ENCODE results near the gene NCAM1. TPM values are rescaled to one million over a fixed set of nuclear protein-coding genes. Genes with fewer than 3 reads are reported as not detected.

The NCAM1 gene
- total RNA-seq, 3 donors from 2014 or later: 3.6 to 17.9 (median 6.1) TPM

DNA sequence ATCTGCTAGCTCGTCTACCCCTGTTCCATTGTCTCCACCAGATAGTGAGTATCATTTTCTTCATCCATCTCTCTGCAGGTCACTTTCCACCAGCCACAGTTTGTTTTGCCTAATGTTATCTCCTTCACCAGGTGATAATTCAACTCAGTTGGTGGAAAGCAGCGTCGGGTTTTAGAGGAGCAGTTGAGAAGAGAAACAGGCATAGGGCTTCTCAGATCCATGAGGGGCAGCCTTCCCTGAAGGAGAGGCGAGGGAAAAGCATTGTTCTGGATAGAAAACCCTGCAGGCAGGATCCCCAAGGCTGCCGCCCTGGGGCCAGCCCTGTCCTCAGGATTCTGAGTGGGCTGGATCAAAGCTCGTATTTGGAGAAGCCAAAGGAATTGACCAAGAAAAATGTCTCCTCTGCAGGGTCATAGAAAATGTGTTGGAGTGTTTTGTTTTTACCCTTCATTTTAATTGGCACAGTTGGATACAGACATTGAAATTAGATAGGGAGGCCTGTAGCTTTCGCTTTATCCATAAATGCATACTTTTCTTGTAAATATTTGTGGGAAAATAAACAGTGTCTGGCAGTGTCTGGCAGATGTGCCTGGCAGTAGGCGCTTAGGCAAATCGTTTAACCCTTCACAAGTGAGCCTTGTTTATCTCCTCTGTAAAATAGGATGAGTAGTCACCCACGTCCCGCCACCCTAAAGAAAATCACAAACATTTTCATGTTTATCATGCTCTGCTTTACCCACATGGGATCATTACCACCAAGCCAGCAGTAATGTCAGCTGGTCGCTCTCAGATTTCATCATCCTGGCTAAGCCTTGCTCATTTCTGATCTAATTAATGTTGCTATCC lies 279.8 kb downstream of the NCAM1 start:
- Histone ChIP-seq H3K9me3 (no peaks in the 10 kb centered on the region), H3K4me3 (no peak overlapping the region), H3K27ac (no peak overlapping the region), H3K4me1 (no peaks in the 10 kb centered on the region), H3K36me3 (no peaks in the 10 kb centered on the region), H3K27me3 (no peaks in the 10 kb centered on the region)
- intact Hi-C loops (cut with DNase I; ENCODE audit: low total_unique reads): no loop called here
- no peak for DNase-seq (ENCODE audit: low spot score in 2 of 2)
- no peak for TF ChIP-seq POLR2A (IDR thresholded peaks at IDR 0.05)

DNA sequence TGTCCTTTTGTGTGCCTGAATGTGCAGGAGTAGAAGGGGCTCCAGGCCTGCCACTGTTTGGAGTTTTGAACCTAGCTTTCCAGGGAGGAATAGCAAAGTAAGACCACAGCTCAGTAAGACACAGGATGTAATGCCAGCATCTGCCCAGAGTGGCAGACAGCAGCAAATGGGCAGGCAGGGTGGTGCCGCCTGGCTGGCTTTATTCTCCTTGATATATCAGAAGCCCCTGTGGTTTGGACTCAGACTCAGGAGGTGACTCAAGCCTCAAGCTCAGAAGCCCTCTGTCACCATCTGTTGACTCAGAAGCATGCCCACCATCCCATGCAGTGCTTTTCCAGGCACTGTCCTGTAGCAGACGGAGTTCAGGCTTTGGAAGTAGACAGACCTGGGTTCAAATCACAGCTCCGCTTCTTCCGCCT lies 280.4 kb downstream of the NCAM1 start:
- intact Hi-C loops (cut with DNase I; ENCODE audit: low total_unique reads): no loop called here
- Histone ChIP-seq H3K9me3 (no peaks in the 10 kb centered on the region), H3K36me3 (no peaks in the 10 kb centered on the region), H3K4me1 (no peaks in the 10 kb centered on the region), H3K4me3 (no peak overlapping the region), H3K27ac (no peak overlapping the region), H3K27me3 (no peaks in the 10 kb centered on the region)
- no peak for TF ChIP-seq POLR2AphosphoS5 (IDR thresholded peaks at IDR 0.05)
- TF ChIP-seq, protein P1, sequence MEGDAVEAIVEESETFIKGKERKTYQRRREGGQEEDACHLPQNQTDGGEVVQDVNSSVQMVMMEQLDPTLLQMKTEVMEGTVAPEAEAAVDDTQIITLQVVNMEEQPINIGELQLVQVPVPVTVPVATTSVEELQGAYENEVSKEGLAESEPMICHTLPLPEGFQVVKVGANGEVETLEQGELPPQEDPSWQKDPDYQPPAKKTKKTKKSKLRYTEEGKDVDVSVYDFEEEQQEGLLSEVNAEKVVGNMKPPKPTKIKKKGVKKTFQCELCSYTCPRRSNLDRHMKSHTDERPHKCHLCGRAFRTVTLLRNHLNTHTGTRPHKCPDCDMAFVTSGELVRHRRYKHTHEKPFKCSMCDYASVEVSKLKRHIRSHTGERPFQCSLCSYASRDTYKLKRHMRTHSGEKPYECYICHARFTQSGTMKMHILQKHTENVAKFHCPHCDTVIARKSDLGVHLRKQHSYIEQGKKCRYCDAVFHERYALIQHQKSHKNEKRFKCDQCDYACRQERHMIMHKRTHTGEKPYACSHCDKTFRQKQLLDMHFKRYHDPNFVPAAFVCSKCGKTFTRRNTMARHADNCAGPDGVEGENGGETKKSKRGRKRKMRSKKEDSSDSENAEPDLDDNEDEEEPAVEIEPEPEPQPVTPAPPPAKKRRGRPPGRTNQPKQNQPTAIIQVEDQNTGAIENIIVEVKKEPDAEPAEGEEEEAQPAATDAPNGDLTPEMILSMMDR (IDR thresholded peaks at IDR 0.05): no peak
- no peak for TF ChIP-seq POLR2A (IDR thresholded peaks at IDR 0.05)
- no peak for DNase-seq (ENCODE audit: low spot score in 2 of 2)

DNA sequence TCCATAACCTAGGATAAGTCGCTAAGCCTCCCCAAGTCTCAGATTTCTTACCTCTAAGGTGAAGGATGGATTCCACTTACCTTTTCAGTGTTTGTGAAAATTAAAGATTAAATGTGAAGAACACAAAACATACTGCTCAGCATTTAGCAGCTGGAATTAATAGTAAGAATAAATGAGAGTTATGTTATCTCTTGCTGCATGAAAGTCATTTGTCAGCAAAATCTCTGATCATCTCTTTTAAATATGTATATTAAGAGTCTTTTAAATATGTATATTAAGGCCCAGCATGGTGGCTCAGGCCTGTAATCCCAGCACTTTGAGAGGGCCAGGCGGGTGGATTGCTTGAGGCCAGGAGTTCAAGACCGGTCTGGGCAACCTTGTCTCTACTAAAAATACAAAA lies 280.8 kb downstream of the NCAM1 start:
- TF ChIP-seq, protein P1 (IDR thresholded peaks at IDR 0.05): no peak
- no peak for TF ChIP-seq POLR2A (IDR thresholded peaks at IDR 0.05)
- no peak for TF ChIP-seq POLR2AphosphoS5 (IDR thresholded peaks at IDR 0.05)
- no peaks in the 10 kb centered on the region for H3K9me3 ChIP-seq
- no peak overlapping the region for H3K27ac ChIP-seq
- no peaks in the 10 kb centered on the region for H3K27me3 ChIP-seq
- no peak for DNase-seq (ENCODE audit: low spot score in 2 of 2)
- no peak overlapping the region for H3K4me3 ChIP-seq
- H3K36me3 ChIP-seq: no peaks in the 10 kb centered on the region
- H3K4me1 ChIP-seq: no peaks in the 10 kb centered on the region
- intact Hi-C loops (cut with DNase I; ENCODE audit: low total_unique reads): no loop called here

DNA sequence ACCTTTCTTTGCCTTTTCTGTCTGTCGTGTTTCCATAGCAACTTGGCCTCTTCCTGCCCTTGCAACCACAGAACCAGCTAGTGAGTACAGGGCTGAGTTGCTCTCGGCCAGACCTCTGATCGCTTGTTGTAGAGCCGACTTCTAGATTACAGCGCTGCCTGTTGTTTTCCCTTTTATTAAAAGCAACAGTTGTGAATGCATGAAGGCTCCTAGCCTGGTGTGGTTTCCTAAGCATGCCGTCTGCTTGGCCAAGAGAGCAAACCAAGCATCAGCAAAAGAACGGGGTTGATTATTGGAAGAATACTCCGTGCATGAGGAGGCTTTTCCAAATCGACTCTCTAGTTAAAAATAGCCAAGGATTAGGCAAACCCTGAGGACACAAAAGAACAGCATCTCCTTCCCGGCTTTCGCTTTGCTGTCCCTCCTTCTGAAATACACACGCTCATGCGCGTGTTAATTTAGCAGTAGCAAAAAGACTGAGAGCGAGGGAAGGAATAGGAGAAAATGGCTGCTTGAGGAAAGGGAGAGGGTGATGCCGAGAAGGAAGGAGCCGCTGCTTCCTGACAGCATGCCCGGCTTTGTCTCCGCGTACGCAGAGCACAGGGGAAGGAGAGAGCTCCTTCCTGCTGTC lies 281.7 kb downstream of the NCAM1 start:
- no peaks in the 10 kb centered on the region for H3K36me3 ChIP-seq
- no peaks in the 10 kb centered on the region for H3K4me1 ChIP-seq
- DNase-seq (ENCODE audit: low spot score in 2 of 2): no peak
- no peak for TF ChIP-seq POLR2A (IDR thresholded peaks at IDR 0.05)
- no peak for TF ChIP-seq POLR2AphosphoS5 (IDR thresholded peaks at IDR 0.05)
- TF ChIP-seq, protein P1 (IDR thresholded peaks at IDR 0.05): no peak
- H3K27ac ChIP-seq: peak overlapping the region; percentile 44 to 78
- H3K4me3 ChIP-seq: peak overlapping the region; percentile 39 to 60 (median 42)
- no peaks in the 10 kb centered on the region for H3K9me3 ChIP-seq
- H3K27me3 ChIP-seq: no peaks in the 10 kb centered on the region
- intact Hi-C loops (cut with DNase I; ENCODE audit: low total_unique reads): no loop called here

DNA sequence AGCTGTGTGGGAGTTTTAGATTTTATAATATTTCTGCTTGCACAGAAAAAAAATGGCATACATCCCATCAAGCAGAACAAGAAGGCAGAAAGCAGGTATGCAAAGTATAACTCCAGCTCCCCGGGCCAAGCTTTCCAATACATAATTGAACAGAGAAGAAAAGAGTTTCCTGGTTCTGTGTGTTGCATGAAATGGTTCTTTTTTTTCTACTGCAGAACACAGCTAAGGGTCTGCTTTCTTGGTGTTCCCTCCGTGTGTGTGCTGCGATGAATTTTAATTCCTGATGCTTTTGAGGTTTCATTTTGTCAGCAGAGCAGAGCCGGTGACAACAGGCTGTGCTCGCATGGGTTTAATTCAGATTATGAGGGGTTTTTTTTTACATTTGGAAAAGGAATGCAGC lies 282.5 kb downstream of the NCAM1 start:
- Histone ChIP-seq H3K4me3 (no peak overlapping the region), H3K4me1 (no peaks in the 10 kb centered on the region), H3K27me3 (no peaks in the 10 kb centered on the region), H3K9me3 (no peaks in the 10 kb centered on the region), H3K27ac (no peak overlapping the region), H3K36me3 (no peaks in the 10 kb centered on the region)
- TF ChIP-seq POLR2AphosphoS5 (IDR thresholded peaks at IDR 0.05) (no peak), POLR2A (IDR thresholded peaks at IDR 0.05) (no peak)
- TF ChIP-seq, protein P1 (IDR thresholded peaks at IDR 0.05): no peak
- no peak for DNase-seq (ENCODE audit: low spot score in 2 of 2)
- intact Hi-C loops (cut with DNase I; ENCODE audit: low total_unique reads): no loop called here
